GM12873 (cell line): ENCODE data around the gene RRAD.

Experiments
- CTCF ChIP-seq: IDR thresholded peaks from 2 replicates; pipeline ENCODE4 v1.5.1; 2012; ENCODE audit warnings: low read depth, mild to moderate bottlenecking, moderate library complexity, low read length, control low read depth; ENCODE audit not compliant: insufficient read depth; ENCODE audit errors: missing control alignments

The RRAD gene

DNA sequence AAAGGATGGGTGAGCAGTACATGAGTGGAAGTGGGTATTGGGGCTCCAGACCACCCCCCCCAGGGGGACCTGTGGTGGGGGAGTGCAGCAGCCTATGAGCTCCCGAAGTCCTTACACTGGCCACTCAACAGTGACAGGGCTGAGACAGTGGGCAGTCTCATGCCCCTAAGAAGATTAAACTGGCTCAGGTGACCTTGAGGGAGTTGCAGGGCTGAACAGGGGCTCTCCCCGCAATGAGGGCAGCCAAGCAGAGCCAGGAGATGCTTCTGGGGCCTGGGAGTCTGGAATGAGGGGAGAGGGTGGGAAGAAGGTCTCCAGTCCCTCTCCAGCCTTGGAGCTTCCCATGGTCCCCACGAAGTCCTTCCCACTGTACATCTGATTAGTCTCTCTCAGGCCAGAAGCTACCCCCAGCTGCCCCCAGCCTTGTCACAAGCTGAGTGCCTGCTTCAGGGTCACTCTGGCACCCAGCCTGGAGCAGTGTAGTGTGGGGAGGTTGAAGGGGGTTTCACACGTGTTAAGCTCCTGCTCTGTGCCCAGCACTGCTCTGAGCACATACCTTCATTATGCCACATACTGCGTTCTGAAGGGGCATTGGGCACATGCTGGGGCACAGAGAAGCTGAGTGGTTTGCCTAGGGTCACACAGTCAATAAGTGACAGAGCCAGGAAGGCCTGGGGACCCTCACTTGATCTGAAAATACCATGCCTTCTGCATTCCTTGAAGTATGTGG lies 5.6 kb downstream of the RRAD start:
- TF ChIP-seq CTCF, result no peak

DNA sequence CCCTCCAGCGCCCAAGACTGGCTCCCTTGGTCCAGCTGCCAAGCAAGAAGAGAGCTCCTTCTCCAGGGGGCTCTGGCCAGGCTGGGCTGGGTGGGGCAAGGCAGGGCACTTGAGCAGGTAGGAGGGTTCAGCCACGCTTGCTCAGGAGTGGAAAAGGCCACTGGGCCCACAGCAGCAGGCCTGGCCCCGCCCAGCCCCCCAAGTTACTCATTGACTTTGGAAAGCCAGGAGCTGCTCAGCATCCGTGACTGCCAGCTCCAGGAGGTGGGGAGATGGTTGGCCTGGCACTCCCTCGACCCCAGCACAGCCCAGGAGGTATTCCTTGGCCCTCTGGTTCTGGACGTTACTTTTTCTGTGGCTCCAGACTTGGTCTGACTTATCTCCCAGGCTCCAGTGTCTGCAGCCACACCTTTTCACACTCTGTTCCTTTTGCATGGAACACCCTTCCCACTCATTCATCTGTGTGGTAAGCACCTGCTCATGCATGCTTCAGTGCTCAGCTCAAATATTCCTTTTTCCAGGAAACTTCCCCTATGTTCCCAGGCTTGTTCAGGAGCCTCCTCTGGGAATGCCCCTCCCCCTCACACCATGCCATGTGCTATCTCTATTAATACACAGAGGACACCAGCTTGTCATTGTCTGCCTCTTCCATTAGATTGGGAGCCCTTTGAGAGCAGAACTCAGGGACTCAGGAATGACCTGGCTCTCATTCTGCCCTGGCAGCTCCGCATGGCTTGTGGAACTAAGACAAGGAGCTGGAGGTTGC lies 6.3 kb downstream of the RRAD start, which contains the start of gene CDH16:
CDH16 (minus strand) TSS at position 83 of the 766 bp plus-strand sequence. CDS start 820 bp downstream, outside the sequence.
- no peak for TF ChIP-seq CTCF

DNA sequence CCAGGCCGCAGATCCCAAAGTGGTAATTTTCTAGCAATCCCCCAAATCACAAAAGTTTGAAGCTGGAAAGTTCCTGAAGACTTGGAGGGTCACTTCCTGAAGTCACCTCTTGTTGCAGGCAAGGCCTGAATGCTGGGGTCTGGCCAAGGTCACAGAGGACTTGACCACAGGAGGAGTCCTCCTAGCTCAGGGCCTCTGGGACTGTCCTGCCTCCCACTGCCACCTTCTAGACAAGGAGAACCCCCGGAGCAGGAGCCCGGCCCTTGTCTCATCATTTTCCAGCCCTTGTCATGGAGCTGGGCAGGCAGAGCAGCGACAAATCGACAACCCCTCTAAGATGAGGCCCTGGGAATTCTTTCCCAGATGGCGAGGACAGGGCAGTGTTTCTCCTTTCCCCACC lies 7.0 kb downstream of the RRAD start:
- no peak for TF ChIP-seq CTCF

DNA sequence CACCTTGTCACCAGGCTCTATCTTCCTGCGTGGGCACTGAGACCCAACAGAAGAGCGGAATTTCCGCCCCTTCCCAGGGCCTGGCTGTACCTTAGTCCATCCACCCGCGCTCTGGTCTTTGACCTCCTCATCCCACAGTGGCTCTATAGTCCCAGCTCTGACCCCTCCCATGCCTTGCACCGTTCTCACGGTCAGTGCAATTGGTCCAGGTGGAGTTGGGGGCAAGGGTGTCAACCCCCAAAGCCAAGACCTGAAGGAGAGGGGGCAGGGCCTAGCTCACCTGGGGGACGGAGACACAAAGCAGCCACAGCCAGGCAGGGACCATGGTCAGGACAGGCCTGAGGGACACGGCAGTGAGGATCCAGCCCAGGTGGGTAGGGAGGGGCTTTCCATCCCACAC lies 7.6 kb downstream of the RRAD start:
- no peak for TF ChIP-seq CTCF

DNA sequence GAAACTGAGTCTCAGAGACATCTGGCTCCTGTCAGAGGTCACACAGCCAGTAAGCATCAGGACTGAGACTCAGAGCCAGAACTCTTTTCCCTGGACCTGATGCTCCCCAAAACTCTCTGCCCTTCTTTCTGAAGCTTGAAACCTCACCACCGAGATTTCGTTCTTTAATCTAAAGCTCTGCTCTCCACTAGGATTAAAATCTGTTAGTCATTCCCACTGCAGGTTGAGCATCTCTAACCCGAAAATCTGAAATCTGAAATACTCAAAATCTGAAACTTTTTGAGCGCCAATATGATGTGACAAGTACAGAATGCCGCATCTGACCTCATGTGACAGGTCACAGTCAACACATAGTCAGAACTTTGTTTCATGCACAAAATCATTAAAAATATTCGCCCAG lies 8.8 kb downstream of the RRAD start:
- no peak for TF ChIP-seq CTCF

GRCh38 chr16:66915041-66915440 lies 10.3 kb downstream of the RRAD start:
- no peak for TF ChIP-seq CTCF

- no peak for TF ChIP-seq CTCF
These were observed 10.8 kb downstream of the RRAD start for GRCh38 chr16:66914541-66914940.
